SHP77 treated with DMSO at 0.1 percent for 48 hours (cell line): ENCODE results near the gene ALB.

Experiments used
- DNase-seq: peaks from one replicate; lab custom pipeline; 2025; lab: John Stamatoyannopoulos, UW

Gene ALB

DNA sequence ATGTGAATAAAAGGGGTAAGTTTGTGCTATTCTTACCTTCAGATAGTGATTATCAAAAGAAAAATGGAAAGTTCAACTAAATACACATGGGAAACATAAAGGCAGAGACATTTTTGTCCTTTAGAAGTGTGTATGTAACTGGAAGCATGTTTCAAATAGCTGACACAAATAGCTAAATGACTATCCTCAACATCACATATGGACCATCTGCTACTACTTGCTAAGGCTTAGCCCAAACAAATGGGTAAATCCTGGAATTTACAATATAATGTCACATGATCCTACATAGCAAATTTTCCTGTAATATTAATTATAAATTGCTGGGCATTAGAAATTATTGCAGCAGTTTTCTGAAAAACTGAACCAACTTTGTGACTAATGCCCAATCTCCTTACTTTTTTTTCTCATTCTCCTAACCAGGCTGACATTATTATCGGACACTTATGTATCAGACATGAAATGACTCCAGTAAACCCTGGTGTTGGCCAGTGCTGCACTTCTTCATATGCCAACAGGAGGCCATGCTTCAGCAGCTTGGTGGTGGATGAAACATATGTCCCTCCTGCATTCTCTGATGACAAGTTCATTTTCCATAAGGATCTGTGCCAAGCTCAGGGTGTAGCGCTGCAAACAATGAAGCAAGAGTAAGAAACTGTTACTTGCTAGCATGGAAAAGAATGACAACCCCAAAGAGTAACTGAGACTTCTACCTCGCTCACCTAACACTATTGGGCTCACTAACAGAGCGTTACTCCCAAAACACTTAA, 48.1 kb downstream of the ALB start:
- DNase-seq: no peak

- DNase-seq: no peak
Observed at GRCh38 chr4:73452953-73453700, 49.0 kb downstream of the ALB start.

GRCh38 chr4:73453701-73454005, 49.6 kb downstream of the ALB start:
- DNase-seq: no peak

DNA sequence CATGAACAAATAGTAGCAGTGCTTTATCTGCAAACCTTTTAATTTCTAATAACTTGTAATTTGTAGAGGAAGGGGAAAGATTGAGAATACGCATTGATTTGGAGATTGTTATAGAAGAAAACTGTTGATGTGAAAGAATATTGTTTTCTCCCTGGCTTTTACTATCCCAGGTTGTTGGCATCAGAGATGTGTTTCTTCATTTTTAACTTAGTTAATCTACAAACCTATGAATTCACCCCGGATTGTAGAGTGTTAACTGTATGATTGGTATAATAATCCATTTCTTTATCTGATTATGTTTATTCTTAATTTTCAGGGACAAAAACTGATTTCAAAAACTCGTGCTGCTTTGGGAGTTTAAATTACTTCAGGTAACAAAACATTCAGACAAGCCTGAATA, 50.8 kb downstream of the ALB start:
- DNase-seq: no peak

DNA sequence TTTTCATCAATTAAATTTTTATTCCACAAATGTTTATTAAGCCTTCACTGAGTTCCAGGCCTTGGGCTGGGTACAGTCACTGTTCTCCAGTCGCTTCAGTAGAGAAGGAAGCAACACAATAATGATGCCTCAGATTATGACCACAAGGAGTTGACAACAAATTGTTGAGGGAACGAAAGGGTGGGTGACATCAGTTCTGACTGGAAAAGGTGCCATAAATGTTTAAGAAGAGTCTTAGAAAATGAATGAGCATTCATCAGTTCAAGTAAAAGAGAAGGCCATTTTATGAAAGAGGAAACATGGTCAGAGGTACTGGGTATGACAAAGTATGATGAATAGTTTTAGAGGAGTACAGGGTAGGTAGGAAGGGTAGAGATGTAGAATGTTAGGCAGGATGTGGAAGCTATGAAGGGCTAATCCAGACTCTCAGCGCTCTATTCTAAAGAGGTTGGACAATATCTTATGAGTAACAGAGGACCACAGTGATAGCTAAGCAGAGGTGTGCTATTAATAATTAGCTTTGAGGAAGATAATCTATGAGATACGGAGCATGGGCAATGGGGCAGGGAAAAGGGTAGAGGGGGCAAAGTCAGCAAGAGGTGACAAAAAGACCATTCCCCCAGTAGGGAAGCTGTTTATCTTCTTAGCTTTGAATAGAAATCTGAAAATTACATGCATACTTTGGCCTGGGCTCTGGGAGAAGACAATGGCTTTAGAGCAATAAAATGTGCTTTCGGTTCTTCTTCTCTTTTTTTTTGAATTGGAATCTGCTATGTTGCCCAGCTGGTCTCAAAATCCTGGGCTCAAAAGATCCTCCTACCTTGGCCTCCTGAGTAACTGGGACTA, 52.3 kb downstream of the ALB start:
- no peak for DNase-seq

- DNase-seq: no peak
Observed at GRCh38 chr4:73458184-73459047, 54.3 kb downstream of the ALB start.

- no peak for DNase-seq
Observed at GRCh38 chr4:73459048-73459421, 54.9 kb downstream of the ALB start.

- DNase-seq: no peak
Observed at GRCh38 chr4:73460913-73461522, 56.9 kb downstream of the ALB start.

DNA sequence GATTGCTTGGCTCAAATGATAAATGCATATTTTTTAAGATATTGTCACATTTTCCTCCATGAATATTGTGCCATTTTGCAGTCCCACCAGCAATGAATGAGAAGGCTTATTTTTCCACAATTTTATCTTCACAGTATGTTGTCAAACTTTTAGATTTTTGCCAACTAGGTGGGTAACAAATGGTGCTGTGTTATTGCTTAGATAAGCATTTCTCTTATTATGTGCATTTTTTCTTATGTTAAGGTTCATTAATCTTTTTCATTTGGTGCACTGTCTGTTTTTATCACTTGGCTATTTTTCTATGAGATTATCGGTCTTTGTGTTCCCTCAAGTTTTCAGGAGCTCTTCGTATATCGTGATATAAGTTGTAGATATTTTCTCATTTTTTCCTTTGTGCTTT, 64.1 kb downstream of the ALB start:
- DNase-seq: no peak

DNA sequence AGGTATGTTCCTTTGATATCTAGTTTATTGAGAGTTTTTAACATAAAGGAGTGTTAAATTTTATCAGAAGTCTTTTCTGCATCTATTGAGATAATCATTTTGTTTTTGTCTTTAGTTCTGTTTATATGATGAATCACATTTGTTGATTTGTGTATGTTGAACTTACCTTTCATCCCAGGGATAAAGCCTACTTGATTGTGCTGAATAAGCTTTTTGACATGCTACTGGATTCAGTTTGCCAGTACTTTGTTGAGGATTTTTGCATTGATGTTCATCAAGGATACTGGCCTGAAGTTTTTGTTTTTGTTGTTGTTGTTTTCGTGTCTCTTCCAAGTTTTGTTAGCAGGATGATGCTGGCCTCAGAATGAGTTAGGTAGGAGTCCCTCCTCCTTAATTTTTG, 66.6 kb downstream of the ALB start:
- DNase-seq: no peak
